IMR-90 (cell line): ENCODE measurements around the gene LSM2. TPM values are rescaled to one million over a fixed set of nuclear protein-coding genes. Genes with fewer than 3 reads are reported as not detected.

ENCODE experiments used
- ATAC-seq: fragments of 200-7000 bp; cut with Tn5 transposase; 2 replicates; pipeline ENCODE4 v1.9.1; 2020; ENCODE audit warnings: low read depth, mild to moderate bottlenecking, moderate library complexity
- BruUV-seq: library from RNA; stranded (reverse); fragments of 400-500 nt; replicated peaks from 2 replicates; lab custom pipeline; 2021; lab: Mats Ljungman, UMichigan
- CTCF ChIA-PET: fragments of 300-600 bp; formaldehyde crosslinking; extraction: SDS; loops from one replicate; lab custom pipeline; 2021; ENCODE audit warnings: antibody characterized with exemption; lab: Yijun Ruan, JAX
- POLR2A ChIA-PET: fragments of 300-600 bp; sonication (Branson Sonifier 250); formaldehyde crosslinking; loops from one replicate; lab custom pipeline; 2022; ENCODE audit warnings: antibody characterized with exemption; ENCODE audit not compliant: unreplicated experiment; lab: Charles Lee
- DNase-seq: peaks from one replicate; pipeline ENCODE4 v3.0.0; 2013
- H2AFZ ChIP-seq: replicated peaks from 2 replicates; pipeline ENCODE3; 2013; ENCODE audit warnings: low read length, mild to moderate bottlenecking; ENCODE audit not compliant: poor library complexity
- H2AK5ac ChIP-seq: 2 replicates; pipeline ENCODE4 v1.6.1; 2013; ENCODE audit warnings: low read depth, low read length, inconsistent platforms
- H2AK9ac ChIP-seq: replicated peaks from 2 replicates; pipeline ENCODE3; 2013; ENCODE audit warnings: mild to moderate bottlenecking, low read depth, low read length, moderate library complexity; ENCODE audit not compliant: poor library complexity
- H2BK120ac ChIP-seq: 2 replicates; pipeline ENCODE4 v1.6.1; 2013; ENCODE audit warnings: low read depth, low read length, inconsistent platforms
- H2BK15ac ChIP-seq: 3 replicates; pipeline ENCODE4 v1.6.1; 2013; ENCODE audit warnings: low read depth, low read length, inconsistent platforms
- H2BK20ac ChIP-seq: 2 replicates; pipeline ENCODE4 v1.6.1; 2013; ENCODE audit warnings: low read depth, mild to moderate bottlenecking, inconsistent platforms, low read length, moderate library complexity
- H2BK5ac ChIP-seq: 2 replicates; pipeline ENCODE4 v1.6.1; 2013; ENCODE audit warnings: mild to moderate bottlenecking, low read depth, low read length, inconsistent platforms; ENCODE audit not compliant: poor library complexity, severe bottlenecking
- H3K14ac ChIP-seq: replicated peaks from 2 replicates; pipeline ENCODE4 v1.6.1; 2013; ENCODE audit warnings: low read depth, low read length, inconsistent platforms
- H3K18ac ChIP-seq: 2 replicates; pipeline ENCODE4 v1.6.1; 2013; ENCODE audit warnings: low read depth, low read length, control low read depth
- H3K23ac ChIP-seq: 2 replicates; pipeline ENCODE4 v1.6.1; 2013; ENCODE audit warnings: low read depth, low read length, inconsistent platforms
- H3K27ac ChIP-seq: 2 replicates; pipeline ENCODE4 v1.5.1; 2013; ENCODE audit warnings: mild to moderate bottlenecking, control low read depth, low read length; ENCODE audit not compliant: insufficient read depth
- H3K27me3 ChIP-seq: 2 replicates; pipeline ENCODE4 v1.6.1; 2013; ENCODE audit warnings: low read length; ENCODE audit not compliant: control insufficient read depth, insufficient read depth
- H3K36me3 ChIP-seq: 2 replicates; pipeline ENCODE4 v1.6.1; 2013; ENCODE audit warnings: low read length, mixed read lengths; ENCODE audit not compliant: control insufficient read depth, insufficient read depth
- H3K4ac ChIP-seq: 2 replicates; pipeline ENCODE4 v1.6.1; 2013; ENCODE audit warnings: low read depth, low read length, inconsistent platforms
- H3K4me1 ChIP-seq: 2 replicates; pipeline ENCODE4 v1.6.1; 2013; ENCODE audit warnings: low read length, mixed read lengths; ENCODE audit not compliant: control insufficient read depth, insufficient read depth
- H3K4me2 ChIP-seq: 2 replicates; pipeline ENCODE4 v1.6.1; 2013; ENCODE audit warnings: low read depth, mild to moderate bottlenecking, control low read depth, low read length, moderate library complexity
- H3K4me3 ChIP-seq: 2 replicates; pipeline ENCODE4 v1.5.1; 2013; ENCODE audit warnings: low read depth, mild to moderate bottlenecking, control low read depth, low read length, moderate library complexity; ENCODE audit not compliant: insufficient read depth
- H3K56ac ChIP-seq: 2 replicates; pipeline ENCODE4 v1.6.1; 2013; ENCODE audit warnings: low read length, inconsistent platforms; ENCODE audit not compliant: insufficient read depth; ENCODE audit errors: extremely low read depth
- H3K79me1 ChIP-seq, 2 experiments: 2 replicates each; pipeline ENCODE4 v1.6.1; 2013; ENCODE audit warnings: low read length in 2 of 2, inconsistent platforms in 1 of 2, low read depth in 1 of 2
- H3K9ac ChIP-seq: 2 replicates; pipeline ENCODE4 v1.6.1; 2013; ENCODE audit warnings: low read depth, low read length, control low read depth
- H3K9me1 ChIP-seq: 2 replicates; pipeline ENCODE4 v1.6.1; 2013; ENCODE audit warnings: low read length, inconsistent platforms; ENCODE audit not compliant: insufficient read depth
- H3K9me3 ChIP-seq: 2 replicates; pipeline ENCODE4 v1.6.1; 2013; ENCODE audit warnings: low read length; ENCODE audit not compliant: control insufficient read depth, insufficient read depth
- H4K20me1 ChIP-seq: 2 replicates; pipeline ENCODE4 v1.6.1; 2013; ENCODE audit warnings: low read length, inconsistent platforms; ENCODE audit not compliant: insufficient read depth
- H4K5ac ChIP-seq: 2 replicates; pipeline ENCODE4 v1.6.1; 2013; ENCODE audit warnings: mild to moderate bottlenecking, low read depth, low read length, control low read depth
- H4K8ac ChIP-seq, 2 experiments: 2 replicates each; pipeline ENCODE4 v1.6.1; 2013; ENCODE audit warnings: low read depth in 2 of 2, low read length in 2 of 2, control low read depth in 1 of 2, inconsistent platforms in 1 of 2
- H4K91ac ChIP-seq: 2 replicates; pipeline ENCODE4 v1.6.1; 2013; ENCODE audit warnings: low read depth, low read length, inconsistent platforms; ENCODE audit not compliant: insufficient read depth
- BHLHE40 ChIP-seq: fragments of 150-350 bp; IDR thresholded peaks from 2 replicates; pipeline ENCODE4 v1.6.1; 2016; ENCODE audit warnings: mild to moderate bottlenecking, low read depth, low read length
- CEBPB ChIP-seq: IDR thresholded peaks from 2 replicates; pipeline ENCODE4 v1.6.1; 2012; ENCODE audit warnings: low read depth, low read length, improper control_type of control experiment
- CTCF ChIP-seq: conservative IDR thresholded peaks from 2 replicates; pipeline ENCODE4 v1.5.1; 2012; ENCODE audit warnings: mild to moderate bottlenecking, low read depth, low read length, improper control_type of control experiment
- ELK1 ChIP-seq: fragments of 150-350 bp; IDR thresholded peaks from 2 replicates; pipeline ENCODE4 v1.6.1; 2016; ENCODE audit warnings: low read depth, mild to moderate bottlenecking, low read length, moderate library complexity, borderline replicate concordance
- FOS ChIP-seq: fragments of 150-350 bp; IDR thresholded peaks from 2 replicates; pipeline ENCODE4 v1.6.1; 2016; ENCODE audit warnings: low read depth, low read length
- MAFK ChIP-seq: IDR thresholded peaks from 2 replicates; pipeline ENCODE4 v1.6.1; 2012; ENCODE audit warnings: low read depth, low read length, improper control_type of control experiment
- MXI1 ChIP-seq: IDR thresholded peaks from 2 replicates; pipeline ENCODE4 v1.6.1; 2012; ENCODE audit warnings: low read depth, mild to moderate bottlenecking, low read length, moderate library complexity, borderline replicate concordance
- NFE2L2 ChIP-seq: fragments of 150-350 bp; IDR thresholded peaks from 2 replicates; pipeline ENCODE4 v1.6.1; 2016; ENCODE audit warnings: low read depth, mild to moderate bottlenecking, low read length
- POLR2A ChIP-seq: IDR thresholded peaks from 2 replicates; pipeline ENCODE4 v1.6.1; 2012; ENCODE audit warnings: mild to moderate bottlenecking, low read depth, low read length
- RAD21 ChIP-seq: IDR thresholded peaks from 2 replicates; pipeline ENCODE4 v1.6.1; 2012; ENCODE audit warnings: low read length, improper control_type of control experiment
- RCOR1 ChIP-seq: IDR thresholded peaks from 2 replicates; pipeline ENCODE4 v1.6.1; 2012; ENCODE audit warnings: mild to moderate bottlenecking, low read length, improper control_type of control experiment; ENCODE audit not compliant: insufficient replicate concordance
- RFX5 ChIP-seq: IDR thresholded peaks from 2 replicates; pipeline ENCODE4 v1.8.0; 2012; ENCODE audit warnings: low read depth, mild to moderate bottlenecking, low read length, moderate library complexity
- SMC3 ChIP-seq: fragments of 150-350 bp; IDR thresholded peaks from 2 replicates; pipeline ENCODE4 v1.6.1; 2016; ENCODE audit warnings: low read depth, mild to moderate bottlenecking, antibody characterized with exemption, low read length, moderate library complexity
- USF2 ChIP-seq: fragments of 150-350 bp; IDR thresholded peaks from 2 replicates; pipeline ENCODE4 v1.6.1; 2017; ENCODE audit warnings: mild to moderate bottlenecking, antibody characterized with exemption, low read length, low read depth
- WGBS, 2 experiments: methylation state at CpG; one replicate each; pipeline versions ENCODE4 v1.1.5 to v1.1.7; 2013; ENCODE audit warnings: missing lambda C conversion rate in 2 of 2; ENCODE audit not compliant: insufficient read length in 1 of 2; ENCODE audit errors: extremely low coverage in 2 of 2; 5-methylcytosine and 5-hydroxymethylcytosine counted together
- dilution Hi-C: fragments of 300-500 bp; cut with HindIII; formaldehyde crosslinking; loops from one replicate; pipeline ENCODE4 v1.14.3; 2018; ENCODE audit warnings: low sequenced_read_pairs; ENCODE audit not compliant: unreplicated experiment
- in situ Hi-C: fragments of 300-500 bp; cut with MboI; formaldehyde crosslinking; loops from 3 replicates; pipeline ENCODE4 v1.14.3; 2019; ENCODE audit warnings: low sequenced_read_pairs, inconsistent platforms, mixed read lengths
- intact Hi-C: fragments of 100-400 bp; cut with micrococcal nuclease; formaldehyde crosslinking; loops from 2 replicates; pipeline ENCODE4 v1.10.0; 2022
- polyA plus RNA-seq, 3 experiments: library from polyadenylated mRNA; depleted of rRNA; stranded (reverse); fragments of >200 nt; gene quantifications; 2 replicates each; pipeline ENCODE4 v1.2.3, GENCODE V29; 2012; ENCODE audit warnings: low replicate concordance in 1 of 3
- total RNA-seq: library from RNA; depleted of rRNA; stranded (reverse); fragments of >200 nt; gene quantifications from 2 replicates; pipeline ENCODE4 v1.2.3, GENCODE V29; 2012

LSM2 gene
- total and polyA plus RNA-seq, 2 of the 4 experiments (the other 2 are of a cell fraction) = 56.3 to 61.0 TPM

DNA sequence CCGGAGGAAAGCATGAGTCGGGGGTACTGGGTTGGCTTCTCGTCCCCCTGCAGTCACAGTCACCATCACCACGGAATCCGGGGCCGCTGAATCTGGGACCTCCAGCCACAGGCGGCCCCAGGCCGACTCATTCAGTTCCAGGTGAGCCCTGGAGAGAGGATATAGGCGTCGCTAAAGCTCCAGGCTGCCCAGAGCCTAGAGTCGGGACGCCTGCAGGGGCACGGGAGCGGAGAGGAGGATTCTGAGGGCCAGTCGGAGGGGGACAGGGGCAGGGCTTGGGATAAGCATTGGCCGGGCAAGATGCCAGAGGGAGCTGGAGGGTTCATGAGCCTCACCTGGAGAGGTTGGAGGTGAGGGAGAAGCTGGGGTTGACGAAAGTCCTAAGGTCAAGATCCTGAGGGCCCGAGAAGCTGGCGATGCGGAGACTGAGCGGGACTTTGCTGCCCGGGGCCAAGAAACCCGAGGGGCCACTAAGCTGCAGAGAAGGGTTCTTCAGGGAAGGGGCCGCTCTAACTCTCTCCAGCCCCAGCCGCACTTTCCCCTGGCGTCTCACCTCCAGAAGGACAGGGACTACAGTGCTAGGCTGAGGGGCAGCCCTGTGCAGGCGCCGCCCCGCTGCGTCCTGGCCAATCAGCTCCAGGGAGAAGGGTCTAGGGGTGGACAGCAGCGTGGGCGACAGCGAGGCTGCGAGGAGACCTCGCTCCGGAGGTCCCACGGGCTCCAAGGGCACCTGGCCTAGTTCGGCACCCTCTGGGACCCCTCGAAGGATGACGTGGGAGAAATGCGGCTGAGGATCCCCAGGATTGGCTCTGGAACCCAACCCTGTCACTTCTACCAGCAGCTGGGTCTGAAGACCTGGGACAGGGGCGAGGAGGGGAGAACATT is 40.6 kb downstream of the LSM2 start:
- H3K56ac ChIP-seq = no peak overlapping the region
- peak overlapping the region; percentile 27; the same call in 1 of the 2 replicates for H3K4me3 ChIP-seq
- no peak overlapping the region for H3K18ac ChIP-seq
- H3K9ac ChIP-seq = no peak overlapping the region
- peaks cover 9% of the 10 kb centered on the region for H3K9me1 ChIP-seq
- 34% methylated on average over 19 of the region's 42 CpGs; no CpG with 5 or more reads in 1 of the 2 experiments for WGBS, 2 experiments
- TF ChIP-seq RAD21 (no peak), RFX5 (no peak), FOS (no peak), ELK1 (no peak), SMC3 (no peak), CTCF (no peak), CEBPB (no peak), BHLHE40 (no peak), MAFK (no peak), USF2 (no peak), POLR2A (no peak), NFE2L2 (no peak), RCOR1 (no peak), MXI1 (no peak)
- H4K8ac ChIP-seq = peak overlapping the region in 1 of 2 experiments; percentile 73; a peak in 1 of 4 replicates
- in situ Hi-C loops (no loop called here), dilution Hi-C loops (no loop called here), intact Hi-C loops (no loop called here)
- no peak overlapping the region for H3K14ac ChIP-seq
- no peak for DNase-seq
- ChIA-PET CTCF (interaction anchor here (1.0 kb wide), 1 partner anchor 28 kb away, joined by 3 read pairs; no protein-coding TSS in a partner anchor), POLR2A (no interaction called here)
- H3K79me1 ChIP-seq = no peaks in the 10 kb centered on the region
- no peak overlapping the region for H4K91ac ChIP-seq
- peaks cover 4% of the 10 kb centered on the region for H3K4me1 ChIP-seq
- H2AK5ac ChIP-seq = no peak overlapping the region
- no peak overlapping the region for H4K5ac ChIP-seq
- BruUV-seq = no TSS peak
- no peaks in the 10 kb centered on the region for H3K27me3 ChIP-seq
- H3K27ac ChIP-seq = no peak overlapping the region
- H2AK9ac ChIP-seq = no peak overlapping the region
- peak overlapping the region; percentile 83 for H2AFZ ChIP-seq
- no peaks in the 10 kb centered on the region for H4K20me1 ChIP-seq
- ATAC-seq = peak; percentile 79
- H3K4me2 ChIP-seq = peak overlapping the region; percentile 83
- no peak overlapping the region for H3K4ac ChIP-seq
- no peak overlapping the region for H2BK120ac ChIP-seq
- no peaks in the 10 kb centered on the region for H3K9me3 ChIP-seq
- no peak overlapping the region for H2BK15ac ChIP-seq
- 0 out of 2 replicates have a peak, but pooled peaks cover 2% of the 10 kb centered on the region for H3K36me3 ChIP-seq
- H2BK20ac ChIP-seq = no peak overlapping the region
- no peak overlapping the region for H3K23ac ChIP-seq
- no peak overlapping the region for H2BK5ac ChIP-seq
